K562 (cell line): ENCODE results near the gene TIGAR. TPM values are rescaled to one million over a fixed set of nuclear protein-coding genes. Genes with fewer than 3 reads are reported as not detected.
A peak's percentile ranks its signal among the peaks of the same experiment; 100 is the strongest.

Experiments
- BACH1 ChIP-seq: fragments of 200-800 bp; sonication (Bioruptor generic); IDR thresholded peaks from 2 replicates; pipeline ENCODE4 v1.6.1; 2016; ENCODE audit warnings: missing genetic modification characterization, missing compliant biosample characterization
- CSDE1 ChIP-seq, 2 experiments: fragments of 450-650 bp; IDR thresholded peaks; 2 replicates each; pipeline ENCODE4 v1.6.1; 2016; ENCODE audit warnings: mild to moderate bottlenecking in 1 of 2
- DDX20 ChIP-seq: fragments of 450-650 bp; IDR thresholded peaks from 2 replicates; pipeline ENCODE4 v1.6.1; 2016; ENCODE audit warnings: missing genetic modification characterization, low read depth, mild to moderate bottlenecking, missing compliant biosample characterization, moderate library complexity
- DIDO1 ChIP-seq: fragments of 450-650 bp; IDR thresholded peaks from 2 replicates; pipeline ENCODE4 v1.6.1; 2016; ENCODE audit warnings: low read depth, missing biosample characterization, missing genetic modification characterization
- EHMT2 ChIP-seq: fragments of 450-650 bp; IDR thresholded peaks from 2 replicates; pipeline ENCODE4 v1.6.1; 2018; ENCODE audit warnings: antibody characterized with exemption
- EZH2 ChIP-seq: IDR thresholded peaks from 2 replicates; pipeline ENCODE4 v1.6.1; 2012; ENCODE audit warnings: low read depth, mild to moderate bottlenecking, inconsistent platforms, low read length, borderline replicate concordance
- FOXJ2 ChIP-seq: fragments of 200-800 bp; sonication (Bioruptor generic); IDR thresholded peaks from 2 replicates; pipeline ENCODE4 v1.6.1; 2016; ENCODE audit warnings: missing genetic modification characterization, missing compliant biosample characterization
- FOXJ3 ChIP-seq: sonication (generic); formaldehyde crosslinking; IDR thresholded peaks from 2 replicates; pipeline ENCODE4 v1.4.0; 2020; ENCODE audit warnings: mild to moderate bottlenecking, missing genetic modification reagents
- GTF2A2 ChIP-seq: IDR thresholded peaks from 2 replicates; pipeline ENCODE4 v1.6.1; 2016; ENCODE audit warnings: mild to moderate bottlenecking, missing genetic modification characterization, missing compliant biosample characterization
- HDGF ChIP-seq: fragments of 450-650 bp; IDR thresholded peaks from 2 replicates; pipeline ENCODE4 v1.6.1; 2016
- HMG20A ChIP-seq: fragments of 450-650 bp; formaldehyde crosslinking; conservative IDR thresholded peaks from 2 replicates; pipeline ENCODE4 v1.4.0; 2020; ENCODE audit warnings: mild to moderate bottlenecking, mixed read lengths
- KDM2B ChIP-seq: fragments of 250-450 bp; sonication (Bioruptor Pico); IDR thresholded peaks from 2 replicates; pipeline ENCODE4 v1.8.0; 2021; ENCODE audit warnings: mild to moderate bottlenecking, moderate library complexity
- MAZ ChIP-seq, 2 experiments: fragments of 450-650 bp in 1 of 2; sonication (generic) in 1 of 2; formaldehyde crosslinking; IDR thresholded peaks in 1 of 2; conservative IDR thresholded peaks in 1 of 2; 2 replicates each; pipeline versions ENCODE4 v1.4.0 to v1.5.0; 2020; ENCODE audit warnings: mild to moderate bottlenecking in 1 of 2, missing genetic modification reagents in 1 of 2
- NEUROD1 ChIP-seq: fragments of 150-350 bp; IDR thresholded peaks from 2 replicates; pipeline ENCODE4 v1.6.1; 2014; ENCODE audit warnings: borderline replicate concordance, low read length, low read depth; ENCODE audit not compliant: partially characterized antibody
- NR2F6 ChIP-seq: fragments of 450-650 bp; formaldehyde crosslinking; IDR thresholded peaks from 2 replicates; pipeline ENCODE4 v1.4.0; 2020; ENCODE audit warnings: mild to moderate bottlenecking
- POLR2G ChIP-seq: fragments of 200-400 bp; formaldehyde crosslinking; IDR thresholded peaks from 2 replicates; pipeline ENCODE4 v1.6.1; 2017; ENCODE audit warnings: low read depth, mild to moderate bottlenecking, antibody characterized with exemption, low read length, moderate library complexity
- POLR3G ChIP-seq: IDR thresholded peaks from 2 replicates; pipeline ENCODE4 v1.6.1; 2011; ENCODE audit not compliant: insufficient read length, insufficient replicate concordance; ENCODE audit errors: extremely low read depth
- PRPF4 ChIP-seq: fragments of 200-400 bp; formaldehyde crosslinking; IDR thresholded peaks from one replicate; pipeline ENCODE4 v1.6.1; 2017; ENCODE audit warnings: low read length, low read depth, mild to moderate bottlenecking; ENCODE audit not compliant: insufficient read depth, poor library complexity, severe bottlenecking
- SAFB2 ChIP-seq: fragments of 200-400 bp; formaldehyde crosslinking; IDR thresholded peaks from 2 replicates; pipeline ENCODE4 v1.6.1; 2018; ENCODE audit warnings: borderline replicate concordance, low read length, low read depth, moderate library complexity; ENCODE audit not compliant: severe bottlenecking
- SMAD1 ChIP-seq: fragments of 150-350 bp; IDR thresholded peaks from 2 replicates; pipeline ENCODE4 v1.6.1; 2014; ENCODE audit warnings: low read length, low read depth; ENCODE audit not compliant: partially characterized antibody
- SP1 ChIP-seq: sonication (generic); formaldehyde crosslinking; IDR thresholded peaks from 2 replicates; pipeline ENCODE4 v1.8.1; 2022; ENCODE audit warnings: mild to moderate bottlenecking, missing genetic modification reagents
- TEAD4 ChIP-seq, 2 experiments: sonication (generic) in 1 of 2; formaldehyde crosslinking in 1 of 2; IDR thresholded peaks; 2 replicates each; pipeline versions ENCODE4 v1.6.1 to v1.8.0; 2012 to 2022; ENCODE audit warnings: borderline replicate concordance in 1 of 2, inconsistent platforms in 1 of 2, low read length in 1 of 2, mild to moderate bottlenecking in 1 of 2, missing genetic modification reagents in 1 of 2
- USF1 ChIP-seq: sonication (generic); formaldehyde crosslinking; IDR thresholded peaks from 2 replicates; pipeline ENCODE4 v1.9.0; 2022; ENCODE audit warnings: mild to moderate bottlenecking, missing genetic modification reagents
- ZC3H11A ChIP-seq: IDR thresholded peaks from 2 replicates; pipeline ENCODE4 v1.6.1; 2012; ENCODE audit warnings: low read depth, low read length, improper control_type of control experiment
- ZFP1 ChIP-seq: fragments of 450-650 bp; formaldehyde crosslinking; IDR thresholded peaks from 2 replicates; pipeline ENCODE4 v1.4.0; 2020; ENCODE audit warnings: mild to moderate bottlenecking, mixed read lengths
- ZHX1 ChIP-seq: fragments of 150-350 bp; conservative IDR thresholded peaks from 2 replicates; pipeline ENCODE4 v1.6.1; 2014; ENCODE audit warnings: low read length
- ZNF184 ChIP-seq: sonication (generic); formaldehyde crosslinking; IDR thresholded peaks from 2 replicates; pipeline ENCODE4 v1.5.0; 2020; ENCODE audit warnings: missing genetic modification reagents
- ZNF253 ChIP-seq: fragments of 250-450 bp; sonication (Bioruptor Pico); conservative IDR thresholded peaks from 2 replicates; pipeline ENCODE4 v1.6.1; 2021; ENCODE audit warnings: mild to moderate bottlenecking
- ZSCAN32 ChIP-seq: fragments of 450-650 bp; formaldehyde crosslinking; IDR thresholded peaks from 2 replicates; pipeline ENCODE4 v1.4.0; 2020; ENCODE audit warnings: mild to moderate bottlenecking, moderate library complexity
- polyA plus RNA-seq, 8 experiments: library from polyadenylated mRNA; depleted of rRNA in 4 of 8; stranded (reverse) in 5 of 8; unstranded in 3 of 8; fragments of >200 nt; fragmentation: Nextera tagmentation in 2 of 8; fragmentation: Illumina TruSeq in 1 of 8; extraction: Ambion mirVana in 2 of 8; extraction: Trizol in 1 of 8; gene quantifications; 2 replicates each; pipeline versions ENCODE4 v1.2.1 to v1.2.3, GENCODE V29; 2011 to 2014; ENCODE audit warnings: inconsistent platforms in 1 of 8, missing spikeins in 1 of 8
- total RNA-seq, 7 experiments: library from RNA; depleted of rRNA in 6 of 7; stranded (reverse); fragments of >200 nt in 6 of 7; fragmentation: Illumina TruSeq in 2 of 7; extraction: Trizol in 2 of 7; gene quantifications; 2 replicates each; pipeline versions ENCODE4 v1.2.1 to v1.2.3, GENCODE V29; 2011 to 2021; ENCODE audit warnings: low replicate concordance in 1 of 7

TIGAR gene
- total and polyA plus RNA-seq, 9 of the 15 experiments (the other 6 are each of a cell fraction or from before 2014, with no cell fraction given) = 0.11 to 1.0 (median 0.53) TPM; not detected in 2

GRCh38 chr12:4388662-4389061 lies 67.6 kb downstream of the TIGAR start (continued):
- TF ChIP-seq MAZ (CRISPR knock-in tag; conservative IDR thresholded peaks at IDR 0.05 in 1 of 2, IDR thresholded peaks at IDR 0.05 in 1 of 2) (peak; percentile 18 to 71; a peak in 2 of 4 replicates), TEAD4 (IDR thresholded peaks at IDR 0.05; ENCODE audit: low read length) (peak; percentile 75), TEAD4 (CRISPR knock-in tag; IDR thresholded peaks at IDR 0.05; ENCODE audit: borderline replicate concordance) (no peak), DDX20 (no peak), FOXJ3 (CRISPR knock-in tag) (no peak), ZNF184 (no peak), HMG20A (CRISPR knock-in tag) (no peak), ZSCAN32 (CRISPR knock-in tag) (no peak), NR2F6 (no peak), DIDO1 (tag) (no peak), POLR2G (no peak), BACH1 (tag) (no peak), PRPF4 (no peak), CSDE1 (IDR thresholded peaks at IDR 0.05) (no peak), USF1 (CRISPR knock-in tag) (no peak), KDM2B (CRISPR knock-in tag) (no peak), SP1 (CRISPR knock-in tag) (no peak), SMAD1 (no peak), POLR3G (no peak), ZC3H11A (no peak), HDGF (no peak), ZNF253 (CRISPR knock-in tag) (no peak), SAFB2 (no peak), EZH2 (no peak), GTF2A2 (tag) (no peak), EHMT2 (peak; percentile 65), ZFP1 (CRISPR knock-in tag) (no peak), ZHX1 (no peak), NEUROD1 (peak; percentile 26), FOXJ2 (tag) (0 out of 2 replicates have a peak, but pooled peaks have one; percentile 24)
